ENCODE data around the gene CMTM4.

CMTM4 gene

DNA sequence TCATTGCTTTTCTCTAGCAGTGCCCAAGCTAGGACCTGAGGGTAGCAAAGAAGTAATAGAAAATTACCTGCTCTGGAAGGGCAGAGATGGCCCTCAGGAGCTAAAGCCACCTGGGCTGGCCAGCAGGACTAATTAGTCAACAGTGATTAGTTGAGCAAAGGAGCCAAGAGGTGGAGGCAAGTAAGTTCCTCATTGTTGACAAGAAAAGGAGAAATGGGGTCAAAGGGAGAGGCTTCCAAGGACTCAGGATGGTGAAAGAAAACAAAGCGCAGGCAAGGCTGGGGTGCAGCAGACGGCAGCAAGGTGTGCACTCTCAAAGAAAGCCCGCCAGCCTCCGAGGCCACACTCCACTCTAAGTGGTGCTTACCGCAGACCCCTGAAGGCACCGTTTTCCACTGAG, 44.6 kb downstream of the CMTM4 start:
- ATAC-seq (ENCODE audit: insufficient read depth, low read depth) (no peak), DNase-seq (no peak)
- Histone ChIP-seq H3K27me3 (ENCODE audit: insufficient read depth, low read length, poor library complexity) (no peaks in the 10 kb centered on the region), H3K36me3 (ENCODE audit: insufficient read depth, low read length) (no peaks in the 10 kb centered on the region), H3K9me3 (ENCODE audit: insufficient read depth, low read length, severe bottlenecking) (no peaks in the 10 kb centered on the region), H2AFZ (ENCODE audit: low read depth, low read length) (peak overlapping the region; percentile 96), H3K4me3 (ENCODE audit: low read depth in 1 of 2, low read length in 2 of 2) (no peak overlapping the region), H3K4me2 (ENCODE audit: insufficient read depth, low read length) (peak overlapping the region; percentile 69), H3K27ac (ENCODE audit: low read length) (no peak overlapping the region), H4K20me1 (ENCODE audit: insufficient read depth, low read length) (no peaks in the 10 kb centered on the region), H3K79me2 (ENCODE audit: insufficient read depth, low read length) (no peaks in the 10 kb centered on the region), H3K9ac (ENCODE audit: low read depth, low read length) (no peak overlapping the region), H3K4me1 (ENCODE audit: insufficient read depth, low read length) (peaks cover 17% of the 10 kb centered on the region)
- TF ChIP-seq, protein P1, sequence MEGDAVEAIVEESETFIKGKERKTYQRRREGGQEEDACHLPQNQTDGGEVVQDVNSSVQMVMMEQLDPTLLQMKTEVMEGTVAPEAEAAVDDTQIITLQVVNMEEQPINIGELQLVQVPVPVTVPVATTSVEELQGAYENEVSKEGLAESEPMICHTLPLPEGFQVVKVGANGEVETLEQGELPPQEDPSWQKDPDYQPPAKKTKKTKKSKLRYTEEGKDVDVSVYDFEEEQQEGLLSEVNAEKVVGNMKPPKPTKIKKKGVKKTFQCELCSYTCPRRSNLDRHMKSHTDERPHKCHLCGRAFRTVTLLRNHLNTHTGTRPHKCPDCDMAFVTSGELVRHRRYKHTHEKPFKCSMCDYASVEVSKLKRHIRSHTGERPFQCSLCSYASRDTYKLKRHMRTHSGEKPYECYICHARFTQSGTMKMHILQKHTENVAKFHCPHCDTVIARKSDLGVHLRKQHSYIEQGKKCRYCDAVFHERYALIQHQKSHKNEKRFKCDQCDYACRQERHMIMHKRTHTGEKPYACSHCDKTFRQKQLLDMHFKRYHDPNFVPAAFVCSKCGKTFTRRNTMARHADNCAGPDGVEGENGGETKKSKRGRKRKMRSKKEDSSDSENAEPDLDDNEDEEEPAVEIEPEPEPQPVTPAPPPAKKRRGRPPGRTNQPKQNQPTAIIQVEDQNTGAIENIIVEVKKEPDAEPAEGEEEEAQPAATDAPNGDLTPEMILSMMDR (IDR thresholded peaks at IDR 0.05; ENCODE audit: borderline replicate concordance, extremely low read depth, low read length, poor library complexity, severe bottlenecking) = no peak
- TF ChIP-seq EZH2 (IDR thresholded peaks at IDR 0.05; ENCODE audit: borderline replicate concordance, low read depth, low read length, severe bottlenecking) = no peak

DNA sequence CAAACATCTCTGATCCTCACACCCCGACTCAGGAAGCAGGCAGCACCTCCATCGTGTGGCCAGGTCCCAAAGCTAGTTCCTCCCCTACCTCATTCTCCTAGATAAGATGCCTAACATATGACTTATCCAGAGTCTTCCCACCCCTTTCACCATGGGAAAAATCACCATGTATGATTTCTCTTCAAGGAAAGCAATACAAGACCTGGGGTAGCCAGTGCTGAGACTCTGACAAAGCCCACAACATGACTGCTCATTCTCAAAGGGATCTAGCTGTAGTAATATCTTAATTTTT, 45.1 kb downstream of the CMTM4 start:
- H3K79me2 ChIP-seq (ENCODE audit: insufficient read depth, low read length) = no peaks in the 10 kb centered on the region
- H3K4me2 ChIP-seq (ENCODE audit: insufficient read depth, low read length) = peak overlapping the region; percentile 69
- DNase-seq (no peak), ATAC-seq (ENCODE audit: insufficient read depth, low read depth) (no peak)
- no peaks in the 10 kb centered on the region for H3K9me3 ChIP-seq (ENCODE audit: insufficient read depth, low read length, severe bottlenecking)
- H3K9ac ChIP-seq (ENCODE audit: low read depth, low read length) = peak overlapping the region; percentile 32; the same call in 1 of the 2 replicates
- TF ChIP-seq EZH2 (IDR thresholded peaks at IDR 0.05; ENCODE audit: borderline replicate concordance, low read depth, low read length, severe bottlenecking) = no peak
- TF ChIP-seq, protein P1 (IDR thresholded peaks at IDR 0.05; ENCODE audit: borderline replicate concordance, extremely low read depth, low read length, poor library complexity, severe bottlenecking) = no peak
- no peaks in the 10 kb centered on the region for H3K27me3 ChIP-seq (ENCODE audit: insufficient read depth, low read length, poor library complexity)
- peak overlapping the region; percentile 96 for H2AFZ ChIP-seq (ENCODE audit: low read depth, low read length)
- no peaks in the 10 kb centered on the region for H4K20me1 ChIP-seq (ENCODE audit: insufficient read depth, low read length)
- H3K4me3 ChIP-seq (ENCODE audit: low read depth in 1 of 2, low read length in 2 of 2) = peak overlapping the region in 1 of 2 experiments; percentile 59; a peak in 2 of 4 replicates
- peaks cover 17% of the 10 kb centered on the region for H3K4me1 ChIP-seq (ENCODE audit: insufficient read depth, low read length)
- H3K27ac ChIP-seq (ENCODE audit: low read length) = peak overlapping the region; percentile 60
- H3K36me3 ChIP-seq (ENCODE audit: insufficient read depth, low read length) = no peaks in the 10 kb centered on the region

DNA sequence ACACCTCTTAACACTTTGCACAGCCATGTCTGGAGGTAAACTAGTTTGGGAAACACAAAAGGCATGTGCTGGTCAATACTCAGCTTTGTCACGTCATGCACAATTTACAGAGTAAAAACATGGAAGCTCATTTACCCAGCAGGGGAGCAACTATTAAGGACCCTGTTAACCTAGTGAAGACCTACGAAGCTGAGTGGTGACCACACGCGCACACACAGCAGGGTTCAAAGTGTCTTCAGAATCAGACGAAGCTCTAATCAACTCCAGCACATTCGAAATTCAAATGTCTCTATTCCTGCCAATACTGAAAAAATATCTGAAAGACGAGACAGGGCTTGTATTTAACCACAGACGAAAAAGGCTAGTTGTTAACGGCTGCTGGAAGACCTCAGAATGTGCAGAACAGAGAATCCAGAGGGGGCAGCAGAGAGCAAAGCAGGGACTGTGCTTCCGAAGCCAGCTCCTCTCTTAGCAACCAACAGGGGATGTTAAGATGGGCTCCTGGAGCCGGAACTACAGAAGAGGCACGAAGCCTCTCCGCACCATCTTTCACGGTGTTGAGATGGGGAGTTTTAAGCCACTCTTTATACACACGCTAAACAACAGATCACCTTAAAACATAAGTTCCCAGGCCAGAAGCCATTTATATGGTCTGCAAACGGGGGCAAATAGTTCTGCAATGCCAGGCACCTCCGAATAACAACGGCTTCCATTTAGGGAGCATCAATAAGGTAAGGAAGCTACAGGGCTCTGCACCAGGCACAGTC, 45.7 kb downstream of the CMTM4 start:
- H3K9ac ChIP-seq (ENCODE audit: low read depth, low read length) = peak overlapping the region; percentile 32; the same call in 1 of the 2 replicates
- ATAC-seq (ENCODE audit: insufficient read depth, low read depth) (peak; percentile 100), DNase-seq (peak; percentile 92)
- no peaks in the 10 kb centered on the region for H3K27me3 ChIP-seq (ENCODE audit: insufficient read depth, low read length, poor library complexity)
- H3K4me2 ChIP-seq (ENCODE audit: insufficient read depth, low read length) = peak overlapping the region; percentile 69
- peak overlapping the region; percentile 60 for H3K27ac ChIP-seq (ENCODE audit: low read length)
- H2AFZ ChIP-seq (ENCODE audit: low read depth, low read length) = peak overlapping the region; percentile 96
- TF ChIP-seq, protein P1 (IDR thresholded peaks at IDR 0.05; ENCODE audit: borderline replicate concordance, extremely low read depth, low read length, poor library complexity, severe bottlenecking) = peak; percentile 98
- no peak for TF ChIP-seq EZH2 (IDR thresholded peaks at IDR 0.05; ENCODE audit: borderline replicate concordance, low read depth, low read length, severe bottlenecking)
- no peaks in the 10 kb centered on the region for H3K79me2 ChIP-seq (ENCODE audit: insufficient read depth, low read length)
- no peaks in the 10 kb centered on the region for H4K20me1 ChIP-seq (ENCODE audit: insufficient read depth, low read length)
- H3K36me3 ChIP-seq (ENCODE audit: insufficient read depth, low read length) = no peaks in the 10 kb centered on the region
- no peaks in the 10 kb centered on the region for H3K9me3 ChIP-seq (ENCODE audit: insufficient read depth, low read length, severe bottlenecking)
- peak overlapping the region in 1 of 2 experiments; percentile 59; a peak in 2 of 4 replicates for H3K4me3 ChIP-seq (ENCODE audit: low read depth in 1 of 2, low read length in 2 of 2)
- H3K4me1 ChIP-seq (ENCODE audit: insufficient read depth, low read length) = peaks cover 17% of the 10 kb centered on the region

Data from DND-41 (cell line).